ENCODE results near the gene AS3MT.

The AS3MT gene

DNA sequence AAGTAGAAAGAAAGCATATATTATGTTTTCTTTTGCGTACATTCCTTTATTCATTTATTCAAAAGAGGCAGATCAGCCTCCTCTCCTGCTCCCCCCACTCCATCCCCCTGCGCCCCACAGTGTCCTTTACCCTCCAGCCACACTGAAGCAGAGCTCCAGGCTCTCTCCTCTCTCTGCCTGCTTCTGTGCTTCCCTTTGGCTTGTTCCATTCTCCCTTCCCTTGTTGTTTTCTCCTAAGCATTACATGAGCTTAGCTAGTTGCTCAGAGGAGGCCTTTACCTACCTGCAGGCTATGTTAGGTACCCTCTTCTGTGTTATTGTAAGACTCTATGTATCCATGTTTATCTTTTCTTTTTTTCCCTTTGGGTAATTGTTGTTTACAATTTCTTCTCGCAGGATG is 76.2 kb downstream of the AS3MT start:
- H3K4me3 ChIP-seq (ENCODE audit: control insufficient read depth in 1 of 7, extremely low read depth in 1 of 7, insufficient read depth in 4 of 7, low read depth in 2 of 7, low read length in 6 of 7), result no peak overlapping the region
- H3K27me3 ChIP-seq (replicated peaks in 2 of 5; ENCODE audit: control insufficient read depth in 4 of 5, insufficient read depth in 5 of 5, low read length in 4 of 5), result no peaks in the 10 kb centered on the region
- POLR2A ChIA-PET, result no interaction called here
- 90% methylated on average over 2 of the region's 3 CpGs for WGBS (ENCODE audit: insufficient coverage)
- no peaks in the 10 kb centered on the region for H3K36me3 ChIP-seq (ENCODE audit: control insufficient read depth in 4 of 4, insufficient read depth in 4 of 4, low read length in 3 of 4)
- no peak overlapping the region for H3K27ac ChIP-seq (ENCODE audit: insufficient read depth in 1 of 2, low read depth in 1 of 2, low read length in 2 of 2, poor library complexity in 1 of 2, severe bottlenecking in 2 of 2)
- H3K9me3 ChIP-seq (ENCODE audit: control extremely low read depth in 1 of 5, control insufficient read depth in 4 of 5, insufficient read depth in 2 of 5, low read depth in 1 of 5, low read length in 4 of 5), result no peaks in the 10 kb centered on the region
- H3K4me1 ChIP-seq (ENCODE audit: control extremely low read depth in 1 of 4, control insufficient read depth in 4 of 4, insufficient read depth in 4 of 4, low read length in 3 of 4), result peaks cover 0 to 4% (median 0%) of the 10 kb centered on the region in 4 experiments
- no peak for DNase-seq
- CTCF ChIA-PET, result interaction anchor here (0.9 kb wide), 1 partner anchor 29 kb away, joined by 3 read pairs; no protein-coding TSS in a partner anchor

DNA sequence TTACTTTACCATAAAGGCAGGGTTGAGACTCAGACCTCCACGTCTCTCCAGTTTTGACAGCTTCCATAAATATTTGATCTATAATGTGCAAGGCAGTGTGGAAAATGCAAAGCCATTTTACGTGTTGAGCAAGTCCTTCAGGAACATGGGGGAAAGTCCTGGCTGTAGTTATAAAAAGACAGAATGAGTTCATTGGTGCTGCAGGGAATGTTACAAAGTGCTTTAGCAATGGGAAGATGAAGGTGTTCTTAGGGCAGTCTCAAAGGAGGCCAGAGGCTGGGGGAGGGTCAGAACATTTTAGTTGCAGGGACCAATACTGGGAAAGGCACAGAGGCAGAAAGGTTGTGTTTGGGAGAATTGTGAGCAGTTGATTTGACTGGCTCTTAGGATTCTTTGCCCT is 76.7 kb downstream of the AS3MT start:
- Histone ChIP-seq H3K27ac (ENCODE audit: insufficient read depth in 1 of 2, low read depth in 1 of 2, low read length in 2 of 2, poor library complexity in 1 of 2, severe bottlenecking in 2 of 2) (no peak overlapping the region), H3K27me3 (replicated peaks in 2 of 5; ENCODE audit: control insufficient read depth in 4 of 5, insufficient read depth in 5 of 5, low read length in 4 of 5) (no peaks in the 10 kb centered on the region), H3K4me3 (ENCODE audit: control insufficient read depth in 1 of 7, extremely low read depth in 1 of 7, insufficient read depth in 4 of 7, low read depth in 2 of 7, low read length in 6 of 7) (no peak overlapping the region), H3K9me3 (ENCODE audit: control extremely low read depth in 1 of 5, control insufficient read depth in 4 of 5, insufficient read depth in 2 of 5, low read depth in 1 of 5, low read length in 4 of 5) (no peaks in the 10 kb centered on the region), H3K36me3 (ENCODE audit: control insufficient read depth in 4 of 4, insufficient read depth in 4 of 4, low read length in 3 of 4) (no peaks in the 10 kb centered on the region), H3K4me1 (ENCODE audit: control extremely low read depth in 1 of 4, control insufficient read depth in 4 of 4, insufficient read depth in 4 of 4, low read length in 3 of 4) (peaks cover 0 to 4% (median 0%) of the 10 kb centered on the region in 4 experiments)
- POLR2A ChIA-PET, result no interaction called here
- CTCF ChIA-PET, result interaction anchor here (0.9 kb wide), 1 partner anchor 29 kb away, joined by 3 read pairs; no protein-coding TSS in a partner anchor
- no peak for DNase-seq
- WGBS (ENCODE audit: insufficient coverage), result 100% methylated on average over 1 of the region's 2 CpGs

DNA sequence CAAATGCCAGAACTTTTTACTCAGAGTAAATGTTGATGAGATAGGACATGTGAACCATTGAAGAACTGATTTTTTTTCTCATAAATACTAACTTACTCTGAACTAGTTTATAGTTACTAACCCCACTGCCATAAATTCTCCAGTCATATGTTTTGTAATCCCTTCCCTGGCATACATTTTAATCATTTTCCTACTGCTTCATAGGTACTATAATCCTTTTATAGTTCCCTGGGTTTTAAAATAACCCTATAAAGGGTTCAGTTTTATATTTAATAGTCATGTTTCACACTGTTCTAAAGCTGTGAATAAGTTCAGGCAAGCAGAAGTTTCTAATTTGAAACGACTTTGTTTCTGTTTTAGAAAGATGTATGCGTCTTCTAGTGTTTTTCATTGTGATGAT is 77.7 kb downstream of the AS3MT start:
- H3K4me1 ChIP-seq (ENCODE audit: control extremely low read depth in 1 of 4, control insufficient read depth in 4 of 4, insufficient read depth in 4 of 4, low read length in 3 of 4), result peaks cover 0 to 4% (median 0%) of the 10 kb centered on the region in 4 experiments
- DNase-seq, result no peak
- ChIA-PET POLR2A (no interaction called here), CTCF (no interaction called here)
- no peak overlapping the region for H3K27ac ChIP-seq (ENCODE audit: insufficient read depth in 1 of 2, low read depth in 1 of 2, low read length in 2 of 2, poor library complexity in 1 of 2, severe bottlenecking in 2 of 2)
- H3K9me3 ChIP-seq (ENCODE audit: control extremely low read depth in 1 of 5, control insufficient read depth in 4 of 5, insufficient read depth in 2 of 5, low read depth in 1 of 5, low read length in 4 of 5), result no peaks in the 10 kb centered on the region
- H3K36me3 ChIP-seq (ENCODE audit: control insufficient read depth in 4 of 4, insufficient read depth in 4 of 4, low read length in 3 of 4), result no peaks in the 10 kb centered on the region
- H3K4me3 ChIP-seq (ENCODE audit: control insufficient read depth in 1 of 7, extremely low read depth in 1 of 7, insufficient read depth in 4 of 7, low read depth in 2 of 7, low read length in 6 of 7), result no peak overlapping the region
- no peaks in the 10 kb centered on the region for H3K27me3 ChIP-seq (replicated peaks in 2 of 5; ENCODE audit: control insufficient read depth in 4 of 5, insufficient read depth in 5 of 5, low read length in 4 of 5)
- 100% methylated on average over 2 of the region's 2 CpGs for WGBS (ENCODE audit: insufficient coverage)

DNA sequence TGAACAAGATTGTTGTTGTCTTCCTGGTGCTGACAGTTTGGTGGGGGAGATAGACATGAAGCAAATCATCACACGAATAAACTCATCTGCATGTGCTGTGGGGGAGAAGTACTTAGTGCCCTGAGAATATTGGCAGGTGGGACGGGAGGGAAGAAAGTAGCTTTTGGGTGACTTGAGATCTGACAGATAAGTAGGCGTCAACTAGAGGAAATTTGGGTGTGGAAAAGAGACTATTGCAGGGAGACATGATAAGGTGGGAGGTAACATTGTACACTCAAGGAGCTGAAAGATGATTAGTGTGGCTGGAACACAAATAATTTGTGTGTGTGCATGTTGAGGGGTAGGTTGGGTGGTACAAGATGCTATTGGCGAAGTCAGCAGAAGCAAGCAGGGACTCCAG is 78.9 kb downstream of the AS3MT start:
- Histone ChIP-seq H3K27ac (ENCODE audit: insufficient read depth in 1 of 2, low read depth in 1 of 2, low read length in 2 of 2, poor library complexity in 1 of 2, severe bottlenecking in 2 of 2) (no peak overlapping the region), H3K27me3 (replicated peaks in 2 of 5; ENCODE audit: control insufficient read depth in 4 of 5, insufficient read depth in 5 of 5, low read length in 4 of 5) (no peaks in the 10 kb centered on the region), H3K36me3 (ENCODE audit: control insufficient read depth in 4 of 4, insufficient read depth in 4 of 4, low read length in 3 of 4) (no peaks in the 10 kb centered on the region), H3K4me3 (ENCODE audit: control insufficient read depth in 1 of 7, extremely low read depth in 1 of 7, insufficient read depth in 4 of 7, low read depth in 2 of 7, low read length in 6 of 7) (no peak overlapping the region), H3K9me3 (ENCODE audit: control extremely low read depth in 1 of 5, control insufficient read depth in 4 of 5, insufficient read depth in 2 of 5, low read depth in 1 of 5, low read length in 4 of 5) (no peaks in the 10 kb centered on the region), H3K4me1 (ENCODE audit: control extremely low read depth in 1 of 4, control insufficient read depth in 4 of 4, insufficient read depth in 4 of 4, low read length in 3 of 4) (peaks cover 0 to 4% (median 0%) of the 10 kb centered on the region in 4 experiments)
- WGBS (ENCODE audit: insufficient coverage), result 93% methylated on average over 3 of the region's 4 CpGs
- ChIA-PET POLR2A (no interaction called here), CTCF (no interaction called here)
- DNase-seq, result no peak

DNA sequence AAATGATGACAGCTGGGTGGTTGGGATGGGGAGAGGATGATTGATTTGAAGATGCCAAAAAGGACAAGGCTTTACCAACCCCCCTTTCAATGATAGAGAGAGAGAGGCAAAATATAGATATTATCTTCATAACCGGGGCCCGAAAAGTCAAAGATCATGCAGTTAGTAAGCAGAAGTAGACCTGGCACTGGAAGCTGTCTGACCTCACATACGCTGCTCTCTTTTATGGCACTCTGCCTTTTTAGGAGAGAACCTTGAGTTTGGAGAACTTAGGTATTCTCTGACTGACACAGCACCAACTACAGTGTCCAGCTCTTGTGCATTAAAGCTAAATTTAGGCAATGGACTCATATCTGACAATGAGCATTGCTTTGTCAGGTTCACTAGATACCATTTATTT is 79.5 kb downstream of the AS3MT start:
- H3K36me3 ChIP-seq (ENCODE audit: control insufficient read depth in 4 of 4, insufficient read depth in 4 of 4, low read length in 3 of 4), result no peaks in the 10 kb centered on the region
- DNase-seq, result no peak
- no peak overlapping the region for H3K4me3 ChIP-seq (ENCODE audit: control insufficient read depth in 1 of 7, extremely low read depth in 1 of 7, insufficient read depth in 4 of 7, low read depth in 2 of 7, low read length in 6 of 7)
- peaks cover 0 to 4% (median 0%) of the 10 kb centered on the region in 4 experiments for H3K4me1 ChIP-seq (ENCODE audit: control extremely low read depth in 1 of 4, control insufficient read depth in 4 of 4, insufficient read depth in 4 of 4, low read length in 3 of 4)
- ChIA-PET POLR2A (no interaction called here), CTCF (interaction anchor here (1.4 kb wide), 1 partner anchor 11 kb away, joined by 3 read pairs; no protein-coding TSS in a partner anchor)
- no peaks in the 10 kb centered on the region for H3K27me3 ChIP-seq (replicated peaks in 2 of 5; ENCODE audit: control insufficient read depth in 4 of 5, insufficient read depth in 5 of 5, low read length in 4 of 5)
- H3K9me3 ChIP-seq (ENCODE audit: control extremely low read depth in 1 of 5, control insufficient read depth in 4 of 5, insufficient read depth in 2 of 5, low read depth in 1 of 5, low read length in 4 of 5), result no peaks in the 10 kb centered on the region
- WGBS (ENCODE audit: insufficient coverage), result 100% methylated on average over 3 of the region's 3 CpGs
- no peak overlapping the region for H3K27ac ChIP-seq (ENCODE audit: insufficient read depth in 1 of 2, low read depth in 1 of 2, low read length in 2 of 2, poor library complexity in 1 of 2, severe bottlenecking in 2 of 2)

DNA sequence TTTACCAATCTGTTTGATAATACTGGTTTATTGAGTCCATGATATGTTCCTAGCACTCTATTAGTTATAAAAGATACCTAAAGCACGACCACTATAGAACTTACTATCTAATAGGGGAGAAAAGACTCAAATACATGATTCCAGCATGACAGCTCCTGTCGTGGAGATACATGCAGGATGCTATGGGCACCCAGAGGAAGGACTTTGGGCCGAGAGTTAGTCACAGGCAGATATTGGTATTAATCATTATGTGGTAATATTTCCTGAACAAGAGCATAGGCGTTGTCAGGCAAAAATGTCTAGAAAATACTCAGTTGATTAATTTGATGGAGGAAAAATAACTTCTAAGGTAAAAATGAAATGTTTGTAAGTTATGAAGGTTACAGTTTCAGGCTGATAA is 80.6 kb downstream of the AS3MT start:
- H3K27me3 ChIP-seq (replicated peaks in 2 of 5; ENCODE audit: control insufficient read depth in 4 of 5, insufficient read depth in 5 of 5, low read length in 4 of 5), result no peaks in the 10 kb centered on the region
- peaks cover 0 to 4% (median 0%) of the 10 kb centered on the region in 4 experiments for H3K4me1 ChIP-seq (ENCODE audit: control extremely low read depth in 1 of 4, control insufficient read depth in 4 of 4, insufficient read depth in 4 of 4, low read length in 3 of 4)
- no peak for DNase-seq
- POLR2A ChIA-PET, result no interaction called here
- H3K27ac ChIP-seq (ENCODE audit: insufficient read depth in 1 of 2, low read depth in 1 of 2, low read length in 2 of 2, poor library complexity in 1 of 2, severe bottlenecking in 2 of 2), result no peak overlapping the region
- no peak overlapping the region for H3K4me3 ChIP-seq (ENCODE audit: control insufficient read depth in 1 of 7, extremely low read depth in 1 of 7, insufficient read depth in 4 of 7, low read depth in 2 of 7, low read length in 6 of 7)
- 58% methylated on average over 2 of the region's 4 CpGs for WGBS (ENCODE audit: insufficient coverage)
- H3K36me3 ChIP-seq (ENCODE audit: control insufficient read depth in 4 of 4, insufficient read depth in 4 of 4, low read length in 3 of 4), result peaks cover 0 to 2% (median 0%) of the 10 kb centered on the region in 4 experiments
- CTCF ChIA-PET, result interaction anchor here (0.8 to 1.4 kb wide), 2 partner anchors 13 to 117 kb away, joined by 3 read pairs; no protein-coding TSS in a partner anchor
- H3K9me3 ChIP-seq (ENCODE audit: control extremely low read depth in 1 of 5, control insufficient read depth in 4 of 5, insufficient read depth in 2 of 5, low read depth in 1 of 5, low read length in 4 of 5), result no peaks in the 10 kb centered on the region

DNA sequence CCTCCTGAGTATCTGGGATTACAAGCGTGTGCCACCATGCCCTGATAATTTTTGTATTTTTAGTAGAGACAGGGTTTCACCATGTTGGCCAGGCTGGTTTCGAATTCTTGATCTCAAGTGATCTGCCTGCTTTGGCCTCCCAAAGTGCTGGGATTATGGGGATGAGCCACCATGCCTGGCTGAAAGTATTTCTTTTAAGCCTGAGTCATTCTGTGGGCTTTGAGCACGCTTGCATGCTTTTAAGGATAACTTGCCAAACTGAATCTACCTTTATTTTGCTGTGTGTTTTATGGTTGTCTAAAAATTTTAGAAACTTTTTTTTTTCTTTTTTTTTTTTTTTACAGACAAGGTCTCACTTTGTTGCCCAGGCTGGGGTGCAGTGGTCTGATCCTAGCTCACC is 82.0 kb downstream of the AS3MT start:
- H3K4me3 ChIP-seq (ENCODE audit: control insufficient read depth in 1 of 7, extremely low read depth in 1 of 7, insufficient read depth in 4 of 7, low read depth in 2 of 7, low read length in 6 of 7), result no peak overlapping the region
- H3K27me3 ChIP-seq (replicated peaks in 2 of 5; ENCODE audit: control insufficient read depth in 4 of 5, insufficient read depth in 5 of 5, low read length in 4 of 5), result no peaks in the 10 kb centered on the region
- CTCF ChIA-PET, result no interaction called here
- H3K36me3 ChIP-seq (ENCODE audit: control insufficient read depth in 4 of 4, insufficient read depth in 4 of 4, low read length in 3 of 4), result peaks cover 0 to 2% (median 0%) of the 10 kb centered on the region in 4 experiments
- H3K9me3 ChIP-seq (ENCODE audit: control extremely low read depth in 1 of 5, control insufficient read depth in 4 of 5, insufficient read depth in 2 of 5, low read depth in 1 of 5, low read length in 4 of 5), result no peaks in the 10 kb centered on the region
- no peak overlapping the region for H3K27ac ChIP-seq (ENCODE audit: insufficient read depth in 1 of 2, low read depth in 1 of 2, low read length in 2 of 2, poor library complexity in 1 of 2, severe bottlenecking in 2 of 2)
- DNase-seq, result no peak
- no peaks in the 10 kb centered on the region for H3K4me1 ChIP-seq (ENCODE audit: control extremely low read depth in 1 of 4, control insufficient read depth in 4 of 4, insufficient read depth in 4 of 4, low read length in 3 of 4)
- WGBS (ENCODE audit: insufficient coverage), result 100% methylated on average over 1 of the region's 3 CpGs
- POLR2A ChIA-PET, result no interaction called here
